ENCODE results near the gene RRAD. TPM values are rescaled to one million over a fixed set of nuclear protein-coding genes. Genes with fewer than 3 reads are reported as not detected.

The RRAD gene
- total and polyA plus RNA-seq, 2 donors (not counting 3 experiments of a cell fraction or from before 2014, with no cell fraction given): 0.22 to 0.48 TPM

GRCh38 chr16:66931665-66932064, 6.3 kb upstream of the RRAD start:
- Histone ChIP-seq H4K20me1 (replicated peaks; ENCODE audit: control insufficient read depth, extremely low read depth, insufficient read depth, low read length) (no peaks in the 10 kb centered on the region), H3K9me1 (replicated peaks; ENCODE audit: control insufficient read depth, extremely low read depth, insufficient read depth, low read length) (no peaks in the 10 kb centered on the region), H3K27ac (ENCODE audit: insufficient read depth, low read depth, low read length) (no peak overlapping the region), H3K79me2 (ENCODE audit: control insufficient read depth, insufficient read depth, low read length) (peaks cover 20% of the 10 kb centered on the region), H3K27me3 (ENCODE audit: control insufficient read depth in 2 of 2, insufficient read depth in 2 of 2, low read length in 2 of 2) (no peaks in the 10 kb centered on the region), H2AFZ (ENCODE audit: low read depth, low read length) (no peak overlapping the region), H3K4me1 (ENCODE audit: control insufficient read depth, extremely low read depth, insufficient read depth, low read length) (peaks cover 7% of the 10 kb centered on the region), H3K36me3 (ENCODE audit: control insufficient read depth in 2 of 2, extremely low read depth in 1 of 2, insufficient read depth in 2 of 2, low read length in 2 of 2) (no peaks in the 10 kb centered on the region), H3K9ac (replicated peaks; ENCODE audit: extremely low read depth, insufficient read depth, low read length) (no peak overlapping the region), H3K4me3 (replicated peaks in 1 of 3; ENCODE audit: insufficient read depth in 1 of 3, low read depth in 1 of 3, low read length in 3 of 3) (no peak overlapping the region), H3K4me2 (ENCODE audit: insufficient read depth, low read length) (no peak overlapping the region), H3K9me3 (replicated peaks; ENCODE audit: control insufficient read depth, insufficient read depth, low read length) (no peaks in the 10 kb centered on the region)
- DNase-seq (ENCODE audit: low read depth, low spot score) (no peak), FAIRE-seq (no peak)
- no peak for TF ChIP-seq POLR2AphosphoS5 (IDR thresholded peaks at IDR 0.05; ENCODE audit: insufficient read depth, low read depth, low read length)
- no peak for TF ChIP-seq MYC (IDR thresholded peaks at IDR 0.05; ENCODE audit: low read depth, low read length)
- TF ChIP-seq EZH2 (IDR thresholded peaks at IDR 0.05; ENCODE audit: borderline replicate concordance, low read depth, low read length, severe bottlenecking): no peak
- TF ChIP-seq, protein P1, sequence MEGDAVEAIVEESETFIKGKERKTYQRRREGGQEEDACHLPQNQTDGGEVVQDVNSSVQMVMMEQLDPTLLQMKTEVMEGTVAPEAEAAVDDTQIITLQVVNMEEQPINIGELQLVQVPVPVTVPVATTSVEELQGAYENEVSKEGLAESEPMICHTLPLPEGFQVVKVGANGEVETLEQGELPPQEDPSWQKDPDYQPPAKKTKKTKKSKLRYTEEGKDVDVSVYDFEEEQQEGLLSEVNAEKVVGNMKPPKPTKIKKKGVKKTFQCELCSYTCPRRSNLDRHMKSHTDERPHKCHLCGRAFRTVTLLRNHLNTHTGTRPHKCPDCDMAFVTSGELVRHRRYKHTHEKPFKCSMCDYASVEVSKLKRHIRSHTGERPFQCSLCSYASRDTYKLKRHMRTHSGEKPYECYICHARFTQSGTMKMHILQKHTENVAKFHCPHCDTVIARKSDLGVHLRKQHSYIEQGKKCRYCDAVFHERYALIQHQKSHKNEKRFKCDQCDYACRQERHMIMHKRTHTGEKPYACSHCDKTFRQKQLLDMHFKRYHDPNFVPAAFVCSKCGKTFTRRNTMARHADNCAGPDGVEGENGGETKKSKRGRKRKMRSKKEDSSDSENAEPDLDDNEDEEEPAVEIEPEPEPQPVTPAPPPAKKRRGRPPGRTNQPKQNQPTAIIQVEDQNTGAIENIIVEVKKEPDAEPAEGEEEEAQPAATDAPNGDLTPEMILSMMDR (IDR thresholded peaks at IDR 0.05; ENCODE audit: extremely low read depth in 1 of 2, insufficient read depth in 1 of 2, low read depth in 1 of 2, low read length in 2 of 2): no peak
- TF ChIP-seq, protein P2, sequence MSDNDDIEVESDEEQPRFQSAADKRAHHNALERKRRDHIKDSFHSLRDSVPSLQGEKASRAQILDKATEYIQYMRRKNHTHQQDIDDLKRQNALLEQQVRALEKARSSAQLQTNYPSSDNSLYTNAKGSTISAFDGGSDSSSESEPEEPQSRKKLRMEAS (IDR thresholded peaks at IDR 0.05; ENCODE audit: insufficient read depth, insufficient read length): no peak
- TF ChIP-seq GATA2 (IDR thresholded peaks at IDR 0.05; ENCODE audit: insufficient read depth, insufficient read length, low read depth, low read length): no peak
- no peak for TF ChIP-seq JUN (IDR thresholded peaks at IDR 0.05; ENCODE audit: borderline replicate concordance, insufficient read depth, insufficient read length, low read depth)
- TF ChIP-seq POLR2A (IDR thresholded peaks at IDR 0.05; ENCODE audit: low read depth, low read length): no peak
- no peak for TF ChIP-seq FOS (IDR thresholded peaks at IDR 0.05; ENCODE audit: borderline replicate concordance, insufficient read depth, low read length)
- intact Hi-C loops (cut with micrococcal nuclease): no loop called here
- dilution Hi-C loops (cut with MboI; ENCODE audit: extremely low pct_ligation_motif_present, low sequenced_read_pairs): no loop called here
- BruUV-seq (replicated peaks): no TSS peak
- POLR2A ChIA-PET: no interaction called here
- CTCF ChIA-PET: interaction anchor here (2.2 kb wide), 1 partner anchor 36 kb away, joined by 11 read pairs; no protein-coding TSS in a partner anchor
